SK-N-SH (cell line): ENCODE data around the gene CCAR1. TPM values are rescaled to one million over a fixed set of nuclear protein-coding genes. Genes with fewer than 3 reads are reported as not detected.

Experiments
- CTCF ChIA-PET: fragments of 300-600, 350-600 bp; formaldehyde crosslinking; extraction: SDS; loops from one replicate; lab custom pipeline; 2021; lab: Yijun Ruan, JAX
- POLR2A ChIA-PET: fragments of 350-600 bp; sonication (Branson Sonifier 250); formaldehyde crosslinking; extraction: SDS; loops from one replicate; lab custom pipeline; 2020; ENCODE audit warnings: antibody characterized with exemption, inconsistent platforms; lab: Yijun Ruan, JAX
- DNase-seq: peaks from one replicate; pipeline ENCODE4 v3.0.0; 2012
- H2AFZ ChIP-seq: fragments of 200-600 bp; sonication (generic); 2 replicates; pipeline ENCODE4 v1.8.1; 2016; ENCODE audit warnings: antibody characterized with exemption, mild to moderate bottlenecking, low read depth
- H3F3A ChIP-seq: fragments of 200-600 bp; sonication (generic); replicated peaks from 2 replicates; pipeline ENCODE3; 2016; ENCODE audit warnings: antibody characterized with exemption, mild to moderate bottlenecking; ENCODE audit not compliant: insufficient read depth
- H3K27ac ChIP-seq, 2 experiments: fragments of 200-500 bp in 1 of 2; fragments of 200-600 bp in 1 of 2; sonication (Bioruptor generic) in 1 of 2; sonication (generic), shearing (Covaris generic) in 1 of 2; 2 replicates each; pipeline versions ENCODE4 v1.5.1 to v1.6.1; 2014 to 2016; ENCODE audit warnings: low read depth in 2 of 2, inconsistent platforms in 1 of 2, low read length in 1 of 2, mild to moderate bottlenecking in 1 of 2, mixed read lengths in 1 of 2
- H3K27me3 ChIP-seq: fragments of 200-600 bp; sonication (generic), shearing (Covaris generic); 2 replicates; pipeline ENCODE4 v1.6.1; 2016; ENCODE audit warnings: mixed run types; ENCODE audit not compliant: insufficient read depth
- H3K36me3 ChIP-seq, 2 experiments: fragments of 200-500 bp in 1 of 2; fragments of 200-600 bp in 1 of 2; sonication (Bioruptor generic) in 1 of 2; sonication (generic) in 1 of 2; replicated peaks in 1 of 2; 2 replicates each; pipeline versions ENCODE3 to v1.5.1; 2014 to 2016; ENCODE audit warnings: low read length in 1 of 2, mild to moderate bottlenecking in 1 of 2; ENCODE audit not compliant: insufficient read depth in 2 of 2, control insufficient read depth in 1 of 2
- H3K4me1 ChIP-seq, 2 experiments: fragments of 200-500 bp in 1 of 2; fragments of 200-600 bp in 1 of 2; sonication (Bioruptor generic) in 1 of 2; sonication (generic), shearing (Covaris generic) in 1 of 2; 2 replicates each; pipeline versions ENCODE4 v1.5.1 to v1.6.1; 2014 to 2016; ENCODE audit warnings: low read depth in 1 of 2, low read length in 1 of 2, mixed run types in 1 of 2; ENCODE audit not compliant: insufficient read depth in 2 of 2, control insufficient read depth in 1 of 2
- H3K4me2 ChIP-seq: fragments of 200-600 bp; sonication (generic), shearing (Covaris generic); 2 replicates; pipeline ENCODE4 v1.6.1; 2017; ENCODE audit warnings: mixed run types
- H3K4me3 ChIP-seq, 2 experiments: fragments of 200-500 bp in 1 of 2; fragments of 200-600 bp in 1 of 2; sonication (Bioruptor generic) in 1 of 2; sonication (generic), shearing (Covaris generic) in 1 of 2; 2 replicates each; pipeline versions ENCODE4 v1.5.1 to v1.8.1; 2014 to 2016; ENCODE audit warnings: low read depth in 2 of 2, inconsistent platforms in 1 of 2, low read length in 1 of 2, mild to moderate bottlenecking in 1 of 2, mixed read lengths in 1 of 2, moderate library complexity in 1 of 2
- H3K79me2 ChIP-seq: fragments of 200-600 bp; sonication (generic); 2 replicates; pipeline ENCODE4 v1.8.1; 2017; ENCODE audit warnings: mild to moderate bottlenecking; ENCODE audit not compliant: insufficient read depth
- H3K9ac ChIP-seq: fragments of 200-600 bp; sonication (generic); 2 replicates; pipeline ENCODE4 v1.6.1; 2017; ENCODE audit warnings: mixed run types
- H3K9me2 ChIP-seq: fragments of 200-600 bp; sonication (generic); 2 replicates; pipeline ENCODE4 v1.6.1; 2017; ENCODE audit warnings: mixed run types
- H3K9me3 ChIP-seq: fragments of 200-600 bp; sonication (generic); 2 replicates; pipeline ENCODE4 v1.6.1; 2017; ENCODE audit warnings: mixed run types, mild to moderate bottlenecking, moderate library complexity
- H4K20me1 ChIP-seq: fragments of 200-600 bp; sonication (generic); 2 replicates; pipeline ENCODE4 v1.6.1; 2017; ENCODE audit warnings: mild to moderate bottlenecking, mixed run types; ENCODE audit not compliant: insufficient read depth
- CTCF ChIP-seq: fragments of 200-600 bp; sonication (generic); IDR thresholded peaks from 2 replicates; pipeline ENCODE4 v1.6.1; 2017; ENCODE audit warnings: antibody characterized with exemption, mild to moderate bottlenecking, moderate library complexity
- ELF1 ChIP-seq: IDR thresholded peaks from 2 replicates; pipeline ENCODE4 v1.4.0; 2012
- EP300 ChIP-seq, 2 experiments: IDR thresholded peaks; 2 replicates each; pipeline versions ENCODE4 v1.4.0 to v1.6.1; 2012; ENCODE audit warnings: borderline replicate concordance in 1 of 2, low read depth in 1 of 2, low read length in 1 of 2
- GATA2 ChIP-seq: sonication (generic); formaldehyde crosslinking; IDR thresholded peaks from 2 replicates; pipeline ENCODE4 v1.5.0; 2020; ENCODE audit warnings: mild to moderate bottlenecking, missing genetic modification reagents
- IRF3 ChIP-seq: fragments of 150-350 bp; IDR thresholded peaks from 2 replicates; pipeline ENCODE4 v1.6.1; 2016; ENCODE audit warnings: mild to moderate bottlenecking, low read depth, low read length
- JUND ChIP-seq: IDR thresholded peaks from 2 replicates; pipeline ENCODE4 v1.4.0; 2012
- MEF2A ChIP-seq: IDR thresholded peaks from 2 replicates; pipeline ENCODE4 v1.4.0; 2012; ENCODE audit warnings: low read depth, borderline replicate concordance
- MXI1 ChIP-seq: IDR thresholded peaks from 2 replicates; pipeline ENCODE4 v1.6.1; 2012; ENCODE audit warnings: mild to moderate bottlenecking, low read depth, low read length, improper control_type of control experiment
- NFIC ChIP-seq: IDR thresholded peaks from 2 replicates; pipeline ENCODE4 v1.4.0; 2012; ENCODE audit warnings: borderline replicate concordance
- NRF1 ChIP-seq: IDR thresholded peaks from 2 replicates; pipeline ENCODE4 v1.6.1; 2012; ENCODE audit warnings: low read depth, mild to moderate bottlenecking, low read length
- PBX3 ChIP-seq: IDR thresholded peaks from 2 replicates; pipeline ENCODE4; 2012
- RXRA ChIP-seq: IDR thresholded peaks from 2 replicates; pipeline ENCODE4 v1.4.0; 2012; ENCODE audit warnings: low read depth, mild to moderate bottlenecking, borderline replicate concordance
- SIN3A ChIP-seq: IDR thresholded peaks from 2 replicates; pipeline ENCODE4 v1.6.1; 2012; ENCODE audit warnings: low read depth, mild to moderate bottlenecking, low read length, moderate library complexity, borderline replicate concordance
- TAF1 ChIP-seq: IDR thresholded peaks from 2 replicates; pipeline ENCODE4 v1.6.1; 2012; ENCODE audit warnings: low read depth, mild to moderate bottlenecking, low read length, moderate library complexity, borderline replicate concordance
- TCF12 ChIP-seq: IDR thresholded peaks from 2 replicates; pipeline ENCODE4 v1.4.0; 2012
- TEAD4 ChIP-seq: IDR thresholded peaks from 2 replicates; pipeline ENCODE4 v1.4.0; 2012; ENCODE audit warnings: mild to moderate bottlenecking, borderline replicate concordance; ENCODE audit not compliant: insufficient read depth
- USF1 ChIP-seq: IDR thresholded peaks from 2 replicates; pipeline ENCODE4 v1.4.0; 2012; ENCODE audit warnings: low read depth, borderline replicate concordance
- YY1 ChIP-seq: IDR thresholded peaks from 2 replicates; pipeline ENCODE4 v1.4.0; 2012; ENCODE audit warnings: low read depth, mild to moderate bottlenecking
- whole genome bisulfite sequencing: methylation state at CpG from one replicate; pipeline ENCODE4 v1.1.6; 2017; ENCODE audit warnings: low lambda C conversion rate; 5-methylcytosine and 5-hydroxymethylcytosine counted together
- polyA plus RNA-seq, 3 experiments: library from polyadenylated mRNA; depleted of rRNA; stranded (reverse); fragments of >200 nt; gene quantifications; 2 replicates each; pipeline ENCODE4 v1.2.3, GENCODE V29; 2012

The CCAR1 gene
- polyA plus RNA-seq, 1 of the 3 experiments (the other 2 are of a cell fraction), result 25.7 TPM

GRCh38 chr10:68781613-68782574 lies 60.9 kb downstream of the CCAR1 start:
- TF ChIP-seq EP300 (IDR thresholded peaks at IDR 0.05; ENCODE audit: borderline replicate concordance in 1 of 2, low read depth in 1 of 2, low read length in 1 of 2), result no peak
- TF ChIP-seq IRF3, result no peak
- TF ChIP-seq TCF12, result no peak
- TF ChIP-seq PBX3, result no peak
- no peak for TF ChIP-seq RXRA
- no peak for TF ChIP-seq NRF1
- no peak for TF ChIP-seq NFIC
- no peak overlapping the region for H3K4me2 ChIP-seq
- no peaks in the 10 kb centered on the region for H3K4me1 ChIP-seq
- POLR2A ChIA-PET, result no interaction called here
- peaks cover 23% of the 10 kb centered on the region for H3F3A ChIP-seq
- peaks cover 32 to 88% of the 10 kb centered on the region in 2 experiments for H3K36me3 ChIP-seq
- no peak overlapping the region for H3K9ac ChIP-seq
- no peak overlapping the region for H3K4me3 ChIP-seq
- no peaks in the 10 kb centered on the region for H3K9me2 ChIP-seq
- H3K27ac ChIP-seq, result no peak overlapping the region
- CTCF ChIA-PET, result interaction anchor here (0.6 to 1.2 kb wide), 3 partner anchors 19 to 231 kb away, joined by 3 to 6 read pairs (median 3); no protein-coding TSS in a partner anchor
- DNase-seq, result no peak
- H4K20me1 ChIP-seq, result no peaks in the 10 kb centered on the region
- no peaks in the 10 kb centered on the region for H3K27me3 ChIP-seq
- WGBS, result 89% methylated on average over 6 of the region's 6 CpGs
- H2AFZ ChIP-seq, result no peak overlapping the region
- no peaks in the 10 kb centered on the region for H3K9me3 ChIP-seq
- H3K79me2 ChIP-seq, result peaks cover 10% of the 10 kb centered on the region; the same call in 1 of the 2 replicates

GRCh38 chr10:68784476-68784875 lies 63.4 kb downstream of the CCAR1 start:
- H3K36me3 ChIP-seq, result peaks cover 34 to 84% of the 10 kb centered on the region in 2 experiments
- POLR2A ChIA-PET, result no interaction called here

More at GRCh38 chr10:68784476-68784875, 63.4 kb downstream of the CCAR1 start:
- Histone ChIP-seq H3K9ac (no peak overlapping the region), H4K20me1 (no peaks in the 10 kb centered on the region), H3K27me3 (no peaks in the 10 kb centered on the region), H3K9me2 (no peaks in the 10 kb centered on the region), H3K9me3 (no peaks in the 10 kb centered on the region), H3K4me2 (no peak overlapping the region), H3K27ac (no peak overlapping the region), H3K79me2 (peaks cover 6% of the 10 kb centered on the region; the same call in 1 of the 2 replicates), H3K4me3 (no peak overlapping the region), H2AFZ (no peak overlapping the region), H3K4me1 (no peaks in the 10 kb centered on the region), H3F3A (peaks cover 19% of the 10 kb centered on the region)
- CTCF ChIA-PET, result interaction anchor here (1.0 to 1.1 kb wide), 2 partner anchors 10 to 113 kb away, joined by 3 to 5 read pairs; no protein-coding TSS in a partner anchor
- TF ChIP-seq MXI1, result no peak
- no peak for TF ChIP-seq RXRA
- no peak for TF ChIP-seq YY1
- no peak for TF ChIP-seq CTCF
- TF ChIP-seq JUND, result no peak
- TF ChIP-seq MEF2A, result no peak
- TF ChIP-seq TAF1, result no peak
- TF ChIP-seq SIN3A, result no peak
- TF ChIP-seq PBX3, result no peak
- TF ChIP-seq TEAD4, result no peak
- no peak for TF ChIP-seq GATA2 (CRISPR knock-in tag)
- TF ChIP-seq USF1, result no peak
- TF ChIP-seq IRF3, result no peak
- TF ChIP-seq TCF12, result no peak
- no peak for TF ChIP-seq ELF1
- 99% methylated on average over 7 of the region's 7 CpGs for WGBS
- no peak for DNase-seq
